Measurements from ENCODE around the gene LRRC23.

Gene LRRC23

DNA sequence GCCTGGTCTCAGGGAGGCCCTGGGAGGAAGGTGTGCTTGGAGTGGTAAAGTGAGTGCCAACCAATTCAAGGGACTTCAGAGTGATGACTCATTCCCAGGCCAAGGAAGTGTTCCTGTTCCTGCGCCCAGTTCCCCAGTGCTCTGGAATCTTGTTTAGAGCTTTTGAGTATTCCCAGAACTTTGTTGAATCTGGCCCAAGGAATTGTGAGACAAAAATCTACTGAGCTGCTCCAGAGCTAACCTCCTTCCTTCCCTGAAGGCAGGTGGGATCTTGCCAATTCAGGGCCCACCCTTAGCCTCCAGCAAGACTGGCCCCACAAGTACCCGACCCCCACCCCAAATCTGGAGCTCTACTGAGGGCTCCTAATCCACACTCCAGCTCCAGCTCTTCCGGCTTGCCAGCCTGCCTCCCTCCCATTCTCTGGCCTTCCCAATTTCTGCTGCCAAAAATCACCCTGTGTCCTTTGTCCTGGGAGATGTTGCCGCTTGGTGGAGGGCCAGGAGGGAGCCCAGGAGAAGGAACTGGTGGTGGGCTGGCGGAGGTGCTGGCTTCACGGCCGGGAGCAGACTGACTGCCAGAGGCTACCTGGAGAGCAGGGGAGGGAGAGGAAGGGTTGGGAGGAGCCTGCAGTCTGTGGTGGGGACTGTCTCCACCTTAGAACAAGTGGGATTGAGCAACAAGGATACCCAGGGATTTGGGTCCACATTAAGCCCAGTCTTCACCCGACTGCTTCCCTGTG, 21.1 kb downstream of the LRRC23 start:
- peak; percentile 80 for DNase-seq (ENCODE audit: low read depth)

DNA sequence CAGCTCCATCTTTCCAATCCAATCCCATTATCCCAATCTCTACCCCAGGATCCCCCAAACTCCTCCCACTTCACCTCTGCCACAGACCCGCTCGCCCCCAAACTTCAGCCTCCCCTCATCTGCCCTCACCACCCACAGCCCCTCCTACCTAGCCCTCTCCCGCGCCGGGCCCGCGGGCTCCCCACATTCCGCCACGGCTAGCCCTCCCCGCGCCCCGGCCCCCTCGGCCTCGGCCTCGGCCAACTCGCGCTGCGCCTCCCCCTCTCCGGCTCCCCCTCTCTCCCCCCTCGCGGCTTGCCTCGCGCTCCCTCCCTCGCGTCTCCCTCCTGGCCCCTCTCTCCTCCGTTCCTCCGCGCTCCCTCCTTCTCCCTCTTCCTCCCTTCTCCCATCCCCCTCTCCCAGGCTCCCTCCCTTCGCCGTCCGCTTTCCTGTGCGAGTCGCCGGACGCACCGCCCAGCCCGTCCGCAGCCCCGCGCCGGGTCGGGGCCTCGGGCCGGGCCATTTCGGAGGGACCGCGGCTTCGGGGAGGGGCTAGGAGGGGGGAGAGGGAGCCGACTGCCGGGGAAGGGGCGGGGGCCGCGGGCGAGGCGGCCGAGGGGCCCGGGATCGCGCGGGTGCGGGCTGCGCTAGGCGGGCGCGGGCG, 22.9 kb downstream of the LRRC23 start, which contains the start of gene ATN1:
TSS of gene ATN1 (plus strand) at position 581 of the 643 bp plus-strand sequence. CDS start 6,043 bp downstream, outside the sequence.
- DNase-seq (ENCODE audit: low read depth), result no peak

DNA sequence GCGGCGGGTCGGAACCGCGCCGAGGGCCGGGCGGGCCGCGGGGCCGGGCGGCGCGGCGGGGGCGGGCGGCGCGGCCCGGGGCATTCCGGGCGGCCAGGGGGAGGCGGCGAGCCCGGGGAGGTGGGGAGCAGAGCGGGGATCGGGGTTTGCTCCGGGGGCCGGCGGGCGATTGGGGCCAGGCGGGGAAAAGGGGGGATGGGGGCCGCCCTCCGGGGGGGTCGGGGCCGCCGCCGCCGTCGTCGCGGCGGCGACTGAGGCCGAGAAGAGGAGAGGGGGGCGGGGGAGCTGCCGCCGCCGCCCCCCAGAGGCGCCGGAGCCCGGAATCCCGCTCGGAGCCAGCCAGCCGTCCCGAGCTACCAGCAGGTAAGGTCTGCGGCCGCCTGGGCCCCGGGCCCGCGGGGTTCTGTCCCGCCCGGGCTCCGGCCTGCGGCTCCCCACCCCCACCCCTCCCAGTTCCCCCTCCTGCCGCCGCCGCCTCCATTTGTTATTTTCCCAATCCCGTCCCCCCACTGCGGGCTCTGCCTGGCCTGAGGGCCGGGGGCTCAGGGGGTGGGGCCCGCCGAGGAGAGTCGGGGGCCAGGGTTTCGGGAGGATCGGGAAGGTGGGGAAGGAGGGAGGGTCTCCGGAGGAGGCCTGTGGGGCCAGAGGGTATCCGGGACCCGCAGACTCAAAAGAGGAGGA, 23.5 kb downstream of the LRRC23 start:
- DNase-seq (ENCODE audit: low read depth), result no peak

DNA sequence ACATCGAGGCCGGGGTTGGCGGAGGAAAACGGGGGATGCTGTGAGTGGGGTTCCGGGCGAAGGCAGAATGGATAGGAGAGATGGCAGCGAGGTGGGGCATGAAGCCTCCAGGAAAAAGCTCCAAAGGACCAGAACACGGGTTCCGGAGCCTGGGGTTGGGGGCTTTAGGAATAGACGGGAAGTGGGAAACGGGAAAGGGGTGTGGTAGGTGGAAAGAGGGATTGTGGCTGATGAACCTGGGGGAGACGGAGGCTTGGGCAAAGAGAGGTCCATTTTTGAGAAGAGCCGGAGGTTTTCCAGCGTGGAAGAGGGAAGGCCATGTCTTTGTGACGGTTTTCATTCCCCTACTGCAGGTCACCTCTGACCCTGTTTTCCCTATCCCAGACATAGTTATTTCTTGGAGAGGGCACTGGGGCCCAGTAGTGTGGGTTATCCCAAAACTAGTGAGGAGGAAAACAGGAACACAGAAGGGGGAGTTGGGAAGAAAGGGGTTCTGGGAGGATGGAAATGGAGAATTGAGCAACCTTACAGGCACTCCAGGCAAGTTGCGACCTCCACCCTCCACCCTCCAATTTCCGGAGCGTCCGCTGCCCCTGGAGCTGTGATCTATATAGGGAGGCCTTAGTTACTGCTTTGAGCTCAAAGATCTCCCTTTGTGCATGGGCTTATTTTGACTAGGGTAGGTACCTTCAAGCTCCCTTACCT, 24.2 kb downstream of the LRRC23 start:
- no peak for DNase-seq (ENCODE audit: low read depth)

DNA sequence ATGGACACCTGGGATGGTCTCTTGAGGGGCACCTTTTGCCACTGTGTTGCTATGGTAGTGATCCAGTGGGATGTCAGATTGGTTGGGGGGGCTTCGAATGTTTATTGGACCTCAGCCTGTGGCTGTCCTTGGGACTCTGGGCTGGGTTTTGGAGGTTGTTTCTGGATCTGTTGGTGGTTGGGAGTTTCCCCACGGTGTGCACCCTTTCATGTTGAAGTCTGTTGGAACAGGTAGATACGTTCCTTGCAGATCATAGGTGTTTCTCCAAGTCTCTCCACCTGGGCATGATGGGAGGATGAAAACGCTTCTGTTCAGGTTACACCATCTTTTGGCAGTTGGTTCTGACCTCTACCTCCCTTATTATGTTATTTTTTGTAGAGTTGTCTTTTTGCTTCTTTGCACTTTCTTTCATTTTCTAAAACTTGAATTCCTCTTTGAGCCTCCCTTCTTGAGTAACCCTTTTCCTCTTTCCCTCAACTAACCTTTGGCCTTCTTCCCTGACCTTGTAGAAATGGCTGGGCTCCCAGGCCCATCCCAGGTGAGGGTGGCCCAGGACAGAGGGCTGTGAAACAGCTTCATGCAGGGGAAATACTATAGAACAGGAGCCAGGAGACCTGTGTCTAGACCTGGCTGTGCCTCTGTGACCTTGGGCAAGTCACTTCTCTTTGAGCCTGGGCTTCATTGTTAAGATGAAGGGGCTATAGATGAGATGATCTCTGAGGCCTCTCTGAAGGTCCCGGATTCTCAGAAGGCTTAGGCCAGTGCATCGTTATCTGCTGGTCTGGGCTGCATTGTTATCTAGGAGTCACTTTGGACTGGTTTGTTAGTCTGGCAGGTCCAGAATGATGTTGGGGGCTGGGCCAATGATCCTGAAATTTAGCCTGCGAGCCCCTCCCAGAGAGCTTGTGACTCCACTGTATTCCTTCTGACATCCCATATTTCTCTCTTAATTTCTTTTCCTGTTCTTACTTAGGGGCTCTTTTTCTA, 25.1 kb downstream of the LRRC23 start:
- DNase-seq (ENCODE audit: low read depth), result no peak

DNA sequence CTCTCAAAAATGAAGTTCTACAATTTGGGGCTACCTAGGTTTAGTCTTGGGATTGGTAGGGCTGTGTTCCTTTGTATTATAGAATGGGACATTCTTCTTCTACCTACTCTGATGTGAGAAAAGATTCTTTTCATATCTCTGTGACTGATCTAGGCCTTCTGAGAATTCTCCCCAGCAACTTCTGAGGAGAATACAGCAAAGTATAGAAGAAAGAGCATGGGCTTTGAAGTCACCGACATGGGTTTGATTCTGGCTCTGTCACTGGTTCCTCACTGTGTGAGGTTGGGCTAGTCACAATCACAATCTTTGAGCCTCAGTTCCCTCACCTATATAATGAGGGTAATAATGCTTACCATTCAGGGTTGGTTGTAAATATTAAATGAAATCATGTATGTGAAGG, 28.1 kb downstream of the LRRC23 start:
- DNase-seq (ENCODE audit: low read depth), result no peak

DNA sequence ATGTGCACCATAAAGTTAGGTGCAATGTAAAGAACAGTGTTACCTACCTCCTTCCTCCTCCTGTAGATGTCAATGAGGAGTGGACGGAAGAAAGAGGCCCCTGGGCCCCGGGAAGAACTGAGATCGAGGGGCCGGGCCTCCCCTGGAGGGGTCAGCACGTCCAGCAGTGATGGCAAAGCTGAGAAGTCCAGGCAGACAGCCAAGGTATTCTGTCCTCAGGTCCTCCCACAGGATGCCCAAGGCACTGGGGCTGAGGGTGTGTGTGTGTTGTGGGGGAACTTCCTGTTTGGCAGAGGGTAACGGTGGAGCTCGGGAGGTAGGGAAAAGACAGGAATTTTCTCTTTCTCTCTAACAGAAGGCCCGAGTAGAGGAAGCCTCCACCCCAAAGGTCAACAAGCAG, 29.5 kb downstream of the LRRC23 start:
- DNase-seq (ENCODE audit: low read depth), result no peak

DNA sequence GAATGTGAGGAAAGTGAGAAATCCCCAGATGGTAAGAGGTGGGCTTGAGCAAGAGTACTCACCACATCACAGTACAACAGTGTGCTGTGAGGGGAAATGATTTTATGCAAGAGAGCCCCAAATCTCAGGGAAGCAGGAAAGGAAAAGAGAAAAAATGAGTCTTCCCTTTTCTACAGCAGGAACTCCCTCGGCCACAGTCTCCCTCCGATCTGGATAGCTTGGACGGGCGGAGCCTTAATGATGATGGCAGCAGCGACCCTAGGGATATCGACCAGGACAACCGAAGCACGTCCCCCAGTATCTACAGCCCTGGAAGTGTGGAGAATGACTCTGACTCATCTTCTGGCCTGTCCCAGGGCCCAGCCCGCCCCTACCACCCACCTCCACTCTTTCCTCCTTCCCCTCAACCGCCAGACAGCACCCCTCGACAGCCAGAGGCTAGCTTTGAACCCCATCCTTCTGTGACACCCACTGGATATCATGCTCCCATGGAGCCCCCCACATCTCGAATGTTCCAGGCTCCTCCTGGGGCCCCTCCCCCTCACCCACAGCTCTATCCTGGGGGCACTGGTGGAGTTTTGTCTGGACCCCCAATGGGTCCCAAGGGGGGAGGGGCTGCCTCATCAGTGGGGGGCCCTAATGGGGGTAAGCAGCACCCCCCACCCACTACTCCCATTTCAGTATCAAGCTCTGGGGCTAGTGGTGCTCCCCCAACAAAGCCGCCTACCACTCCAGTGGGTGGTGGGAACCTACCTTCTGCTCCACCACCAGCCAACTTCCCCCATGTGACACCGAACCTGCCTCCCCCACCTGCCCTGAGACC, 31.0 kb downstream of the LRRC23 start:
- DNase-seq (ENCODE audit: low read depth), result no peak

DNA sequence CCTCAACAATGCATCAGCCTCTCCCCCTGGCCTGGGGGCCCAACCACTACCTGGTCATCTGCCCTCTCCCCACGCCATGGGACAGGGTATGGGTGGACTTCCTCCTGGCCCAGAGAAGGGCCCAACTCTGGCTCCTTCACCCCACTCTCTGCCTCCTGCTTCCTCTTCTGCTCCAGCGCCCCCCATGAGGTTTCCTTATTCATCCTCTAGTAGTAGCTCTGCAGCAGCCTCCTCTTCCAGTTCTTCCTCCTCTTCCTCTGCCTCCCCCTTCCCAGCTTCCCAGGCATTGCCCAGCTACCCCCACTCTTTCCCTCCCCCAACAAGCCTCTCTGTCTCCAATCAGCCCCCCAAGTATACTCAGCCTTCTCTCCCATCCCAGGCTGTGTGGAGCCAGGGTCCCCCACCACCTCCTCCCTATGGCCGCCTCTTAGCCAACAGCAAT, 31.6 kb downstream of the LRRC23 start:
- DNase-seq (ENCODE audit: low read depth), result no peak

DNA sequence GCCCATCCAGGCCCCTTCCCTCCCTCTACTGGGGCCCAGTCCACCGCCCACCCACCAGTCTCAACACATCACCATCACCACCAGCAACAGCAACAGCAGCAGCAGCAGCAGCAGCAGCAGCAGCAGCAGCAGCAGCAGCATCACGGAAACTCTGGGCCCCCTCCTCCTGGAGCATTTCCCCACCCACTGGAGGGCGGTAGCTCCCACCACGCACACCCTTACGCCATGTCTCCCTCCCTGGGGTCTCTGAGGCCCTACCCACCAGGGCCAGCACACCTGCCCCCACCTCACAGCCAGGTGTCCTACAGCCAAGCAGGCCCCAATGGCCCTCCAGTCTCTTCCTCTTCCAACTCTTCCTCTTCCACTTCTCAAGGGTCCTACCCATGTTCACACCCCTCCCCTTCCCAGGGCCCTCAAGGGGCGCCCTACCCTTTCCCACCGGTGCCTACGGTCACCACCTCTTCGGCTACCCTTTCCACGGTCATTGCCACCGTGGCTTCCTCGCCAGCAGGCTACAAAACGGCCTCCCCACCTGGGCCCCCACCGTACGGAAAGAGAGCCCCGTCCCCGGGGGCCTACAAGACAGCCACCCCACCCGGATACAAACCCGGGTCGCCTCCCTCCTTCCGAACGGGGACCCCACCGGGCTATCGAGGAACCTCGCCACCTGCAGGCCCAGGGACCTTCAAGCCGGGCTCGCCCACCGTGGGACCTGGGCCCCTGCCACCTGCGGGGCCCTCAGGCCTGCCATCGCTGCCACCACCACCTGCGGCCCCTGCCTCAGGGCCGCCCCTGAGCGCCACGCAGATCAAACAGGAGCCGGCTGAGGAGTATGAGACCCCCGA, 32.2 kb downstream of the LRRC23 start:
- no peak for DNase-seq (ENCODE audit: low read depth)

DNA sequence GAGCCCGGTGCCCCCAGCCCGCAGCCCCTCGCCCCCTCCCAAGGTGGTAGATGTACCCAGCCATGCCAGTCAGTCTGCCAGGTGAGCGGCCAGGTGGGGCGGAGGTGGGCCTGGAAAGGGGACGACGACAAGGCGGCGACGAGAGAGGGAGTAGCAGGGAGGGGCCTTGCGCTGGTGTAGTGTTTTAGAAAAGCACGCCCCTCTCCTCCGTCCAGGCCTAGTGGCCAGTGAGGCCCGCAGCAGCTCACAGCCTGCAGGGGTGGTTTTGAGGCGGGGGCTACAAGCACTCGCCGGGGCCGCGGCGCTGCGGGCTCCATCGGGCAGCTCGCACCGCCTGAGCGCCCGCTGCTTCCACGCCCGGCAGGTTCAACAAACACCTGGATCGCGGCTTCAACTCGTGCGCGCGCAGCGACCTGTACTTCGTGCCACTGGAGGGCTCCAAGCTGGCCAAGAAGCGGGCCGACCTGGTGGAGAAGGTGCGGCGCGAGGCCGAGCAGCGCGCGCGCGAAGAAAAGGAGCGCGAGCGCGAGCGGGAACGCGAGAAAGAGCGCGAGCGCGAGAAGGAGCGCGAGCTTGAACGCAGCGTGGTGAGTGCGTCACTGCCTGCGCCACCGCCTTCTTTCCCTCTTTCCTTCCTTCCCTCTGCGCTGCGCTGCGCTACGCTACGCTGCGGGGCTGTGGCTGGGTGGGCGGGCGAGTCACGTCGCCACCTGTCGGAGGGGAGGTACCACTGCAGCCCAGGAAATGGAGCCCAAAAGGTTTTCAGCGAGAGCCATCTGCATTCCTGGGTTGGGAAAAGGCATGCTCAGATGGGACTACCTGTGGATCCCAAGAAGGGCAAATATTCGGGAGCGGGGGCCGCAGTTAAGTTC, 33.1 kb downstream of the LRRC23 start:
- peak; percentile 78 for DNase-seq (ENCODE audit: low read depth)

DNA sequence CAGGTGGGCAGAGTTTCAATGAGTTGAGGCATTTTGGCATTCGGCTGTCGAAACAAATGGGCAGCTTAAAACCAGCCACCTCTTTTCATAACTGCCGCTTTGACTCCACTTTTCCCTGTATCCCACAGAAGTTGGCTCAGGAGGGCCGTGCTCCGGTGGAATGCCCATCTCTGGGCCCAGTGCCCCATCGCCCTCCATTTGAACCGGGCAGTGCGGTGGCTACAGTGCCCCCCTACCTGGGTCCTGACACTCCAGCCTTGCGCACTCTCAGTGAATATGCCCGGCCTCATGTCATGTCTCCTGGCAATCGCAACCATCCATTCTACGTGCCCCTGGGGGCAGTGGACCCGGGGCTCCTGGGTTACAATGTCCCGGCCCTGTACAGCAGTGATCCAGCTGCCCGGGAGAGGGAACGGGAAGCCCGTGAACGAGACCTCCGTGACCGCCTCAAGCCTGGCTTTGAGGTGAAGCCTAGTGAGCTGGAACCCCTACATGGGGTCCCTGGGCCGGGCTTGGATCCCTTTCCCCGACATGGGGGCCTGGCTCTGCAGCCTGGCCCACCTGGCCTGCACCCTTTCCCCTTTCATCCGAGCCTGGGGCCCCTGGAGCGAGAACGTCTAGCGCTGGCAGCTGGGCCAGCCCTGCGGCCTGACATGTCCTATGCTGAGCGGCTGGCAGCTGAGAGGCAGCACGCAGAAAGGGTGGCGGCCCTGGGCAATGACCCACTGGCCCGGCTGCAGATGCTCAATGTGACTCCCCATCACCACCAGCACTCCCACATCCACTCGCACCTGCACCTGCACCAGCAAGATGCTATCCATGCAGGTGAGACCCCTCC, 34.0 kb downstream of the LRRC23 start:
- DNase-seq (ENCODE audit: low read depth), result no peak

DNA sequence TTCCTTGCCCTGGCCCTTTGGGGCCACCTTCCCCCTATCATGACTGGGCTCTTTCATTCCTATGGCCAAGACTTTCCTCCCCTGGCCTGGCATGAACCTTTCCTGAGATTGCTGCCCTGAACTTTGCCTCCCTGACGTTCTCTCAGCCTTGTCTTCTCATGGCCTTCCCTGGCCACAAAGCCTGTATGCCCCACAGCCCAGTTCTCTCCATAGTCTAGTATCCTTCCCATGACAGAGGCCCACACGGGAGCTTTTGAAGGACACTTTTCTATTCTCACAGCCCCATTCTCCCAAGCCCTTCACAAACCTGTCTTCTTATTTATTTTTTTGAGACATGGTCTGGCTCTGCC, 34.5 kb downstream of the LRRC23 start:
- DNase-seq (ENCODE audit: low read depth), result no peak

DNA sequence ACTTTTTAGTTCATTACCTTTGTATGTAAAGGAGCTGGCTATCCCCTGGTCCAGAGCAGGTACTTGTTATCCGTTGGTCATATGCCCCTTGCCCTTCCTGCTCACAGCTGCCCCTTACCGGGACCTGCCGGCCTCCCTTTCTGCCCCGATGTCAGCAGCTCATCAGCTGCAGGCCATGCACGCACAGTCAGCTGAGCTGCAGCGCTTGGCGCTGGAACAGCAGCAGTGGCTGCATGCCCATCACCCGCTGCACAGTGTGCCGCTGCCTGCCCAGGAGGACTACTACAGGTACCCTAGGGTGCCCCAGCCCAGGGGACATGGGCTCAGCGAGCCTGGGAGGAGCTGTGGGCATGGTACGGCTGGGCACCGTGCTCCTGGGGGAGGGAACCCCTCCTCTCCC, 36.6 kb downstream of the LRRC23 start:
- no peak for DNase-seq (ENCODE audit: low read depth)

DNA sequence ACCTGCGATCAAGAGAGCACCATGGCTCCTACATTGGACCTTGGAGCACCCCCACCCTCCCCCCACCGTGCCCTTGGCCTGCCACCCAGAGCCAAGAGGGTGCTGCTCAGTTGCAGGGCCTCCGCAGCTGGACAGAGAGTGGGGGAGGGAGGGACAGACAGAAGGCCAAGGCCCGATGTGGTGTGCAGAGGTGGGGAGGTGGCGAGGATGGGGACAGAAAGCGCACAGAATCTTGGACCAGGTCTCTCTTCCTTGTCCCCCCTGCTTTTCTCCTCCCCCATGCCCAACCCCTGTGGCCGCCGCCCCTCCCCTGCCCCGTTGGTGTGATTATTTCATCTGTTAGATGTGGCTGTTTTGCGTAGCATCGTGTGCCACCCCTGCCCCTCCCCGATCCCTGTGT, 37.2 kb downstream of the LRRC23 start:
- no peak for DNase-seq (ENCODE audit: low read depth)

DNA sequence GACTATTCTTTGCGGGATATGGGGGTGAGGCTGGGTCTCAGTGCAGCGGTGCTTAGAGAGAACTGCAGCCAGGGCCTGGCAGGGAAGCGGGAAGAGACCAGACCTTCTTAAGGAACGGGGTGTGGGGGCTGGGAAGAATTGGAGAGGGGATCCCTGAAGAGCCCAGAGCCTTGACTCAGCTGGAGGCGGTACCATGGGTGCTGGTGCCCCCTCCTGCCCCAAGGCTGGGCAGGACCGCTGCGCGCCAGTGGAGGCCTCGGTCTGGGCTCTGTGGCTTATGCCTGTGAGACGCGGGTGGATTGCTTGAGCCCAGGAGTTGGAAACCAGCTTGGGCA, 37.7 kb downstream of the LRRC23 start:
- no peak for DNase-seq (ENCODE audit: low read depth)

DNA sequence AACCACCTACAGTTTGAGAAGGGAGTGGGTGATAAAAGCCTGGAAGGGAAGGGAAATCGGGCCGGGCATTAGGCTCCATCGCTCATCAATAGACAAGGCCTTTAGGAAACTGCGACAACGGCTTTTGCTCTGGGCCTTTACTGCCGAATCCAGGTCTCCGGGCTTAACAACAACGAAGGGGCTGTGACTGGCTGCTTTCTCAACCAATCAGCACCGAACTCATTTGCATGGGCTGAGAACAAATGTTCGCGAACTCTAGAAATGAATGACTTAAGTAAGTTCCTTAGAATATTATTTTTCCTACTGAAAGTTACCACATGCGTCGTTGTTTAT, 38.7 kb downstream of the LRRC23 start:
- no peak for DNase-seq (ENCODE audit: low read depth)
